ENCODE results near the gene SLC19A1.

Gene SLC19A1

GRCh38 chr21:45492765-45493164 lies 49.5 kb downstream of the SLC19A1 start:
- H3K4me3 ChIP-seq (replicated peaks; ENCODE audit: low read depth, low read length), result no peak overlapping the region
- no peak for TF ChIP-seq CTCF (IDR thresholded peaks at IDR 0.05; ENCODE audit: low read depth, low read length, missing control alignments)
- no peak for DNase-seq (ENCODE audit: extremely low read depth, low read depth)

- H3K4me3 ChIP-seq (replicated peaks; ENCODE audit: low read depth, low read length), result no peak overlapping the region
- DNase-seq (ENCODE audit: extremely low read depth, low read depth), result no peak
- TF ChIP-seq CTCF (IDR thresholded peaks at IDR 0.05; ENCODE audit: low read depth, low read length, missing control alignments), result no peak
These were observed 50.6 kb downstream of the SLC19A1 start for GRCh38 chr21:45491623-45492022.

- H3K4me3 ChIP-seq (replicated peaks; ENCODE audit: low read depth, low read length), result no peak overlapping the region
- TF ChIP-seq CTCF (IDR thresholded peaks at IDR 0.05; ENCODE audit: low read depth, low read length, missing control alignments), result no peak
- no peak for DNase-seq (ENCODE audit: extremely low read depth, low read depth)
These were observed 51.2 kb downstream of the SLC19A1 start for GRCh38 chr21:45491056-45491455.

- no peak for DNase-seq (ENCODE audit: extremely low read depth, low read depth)
- TF ChIP-seq CTCF (IDR thresholded peaks at IDR 0.05; ENCODE audit: low read depth, low read length, missing control alignments), result no peak
- H3K4me3 ChIP-seq (replicated peaks; ENCODE audit: low read depth, low read length), result no peak overlapping the region
These were observed 52.0 kb downstream of the SLC19A1 start for GRCh38 chr21:45490049-45490731.

GRCh38 chr21:45489722-45489982 lies 52.6 kb downstream of the SLC19A1 start:
- H3K4me3 ChIP-seq (replicated peaks; ENCODE audit: low read depth, low read length), result no peak overlapping the region
- TF ChIP-seq CTCF (IDR thresholded peaks at IDR 0.05; ENCODE audit: low read depth, low read length, missing control alignments), result no peak
- DNase-seq (ENCODE audit: extremely low read depth, low read depth), result no peak

- no peak for DNase-seq (ENCODE audit: extremely low read depth, low read depth)
- H3K4me3 ChIP-seq (replicated peaks; ENCODE audit: low read depth, low read length), result no peak overlapping the region
- TF ChIP-seq CTCF (IDR thresholded peaks at IDR 0.05; ENCODE audit: low read depth, low read length, missing control alignments), result no peak
These were observed 53.1 kb downstream of the SLC19A1 start for GRCh38 chr21:45488931-45489721.

Data from HFF-Myc (cell line).